ENCODE measurements around the gene FBXL16. TPM values are rescaled to one million over a fixed set of nuclear protein-coding genes. Genes with fewer than 3 reads are reported as not detected.

Gene FBXL16
- total RNA-seq, 1 donor from 2014 or later = 0.13 TPM

- Histone ChIP-seq H2AFZ (replicated peaks) (peak within 1 kb of the TSS; percentile 77), H3K9ac (peak within 1 kb of the TSS; percentile 75), H3K36me3 (peaks cover 2% of the 10 kb centered on the region), H3K79me2 (ENCODE audit: low read depth) (peaks cover 33% of the 10 kb centered on the region), H3K4me1 (peaks cover 18% of the 10 kb centered on the region), H3K4me3 (peak within 1 kb of the TSS; percentile 94), H4K20me1 (ENCODE audit: low read depth) (peaks cover 37% of the 10 kb centered on the region), H3K4me2 (peak within 1 kb of the TSS; percentile 100), H3K27me3 (peaks cover 15% of the 10 kb centered on the region), H3F3A (ENCODE audit: low read depth) (peaks cover 59% of the 10 kb centered on the region), H3K9me3 (ENCODE audit: low read depth) (no peaks in the 10 kb centered on the region), H3K27ac (peak within 1 kb of the TSS; percentile 72)
- Mint-ChIP-seq H3K4me3 (peak within 1 kb of the TSS; percentile 85), H3K36me3 (peaks cover 3% of the 10 kb centered on the region), H3K27me3 (ENCODE audit: insufficient read depth, low read depth) (peaks cover 8% of the 10 kb centered on the region), H3K4me1 (peaks cover 25% of the 10 kb centered on the region), H3K27ac (no peak within 1 kb of the TSS), H3K9me3 (no peaks in the 10 kb centered on the region)
- no peak for TF ChIP-seq CTCF (IDR thresholded peaks at IDR 0.05)
- TF ChIP-seq EZH2 (IDR thresholded peaks at IDR 0.05) = no peak
- TF ChIP-seq EZH2phosphoT487 (IDR thresholded peaks at IDR 0.05) = no peak
- peak; percentile 97 for DNase-seq (ENCODE audit: low spot score)
Observed at GRCh38 chr16:679814-680624, 25.6 kb downstream of the FBXL16 start, which contains the start of gene STUB1. TSS of gene STUB1 (plus strand) at chr16:680410. CDS start at chr16:680526, 116 bp downstream.

- Mint-ChIP-seq H3K4me1 (peaks cover 25% of the 10 kb centered on the region), H3K27me3 (ENCODE audit: insufficient read depth, low read depth) (peaks cover 10% of the 10 kb centered on the region), H3K27ac (no peak overlapping the region), H3K36me3 (peaks cover 3% of the 10 kb centered on the region), H3K4me3 (peak overlapping the region; percentile 84), H3K9me3 (no peaks in the 10 kb centered on the region)
- H3K27me3 ChIP-seq = peaks cover 17% of the 10 kb centered on the region
- H3K4me2 ChIP-seq = peak overlapping the region; percentile 71
- H2AFZ ChIP-seq (replicated peaks) = peak overlapping the region; percentile 65
- no peak overlapping the region for H3K27ac ChIP-seq
- peaks cover 46% of the 10 kb centered on the region for H4K20me1 ChIP-seq (ENCODE audit: low read depth)
- TF ChIP-seq EZH2 (IDR thresholded peaks at IDR 0.05) (no peak), EZH2phosphoT487 (IDR thresholded peaks at IDR 0.05) (no peak), CTCF (IDR thresholded peaks at IDR 0.05) (no peak)
- H3K36me3 ChIP-seq = peaks cover 2% of the 10 kb centered on the region
- DNase-seq (ENCODE audit: low spot score) = peak; percentile 86
- H3K9ac ChIP-seq = no peak overlapping the region
- H3K4me1 ChIP-seq = peaks cover 21% of the 10 kb centered on the region
- peak overlapping the region; percentile 47 for H3K4me3 ChIP-seq
- peaks cover 33% of the 10 kb centered on the region for H3K79me2 ChIP-seq (ENCODE audit: low read depth)
- H3F3A ChIP-seq (ENCODE audit: low read depth) = peaks cover 62% of the 10 kb centered on the region
- no peaks in the 10 kb centered on the region for H3K9me3 ChIP-seq (ENCODE audit: low read depth)
Observed at GRCh38 chr16:678858-679813, 26.5 kb downstream of the FBXL16 start.

- Histone ChIP-seq H3K27ac (no peak overlapping the region), H3K36me3 (peaks cover 2% of the 10 kb centered on the region), H3F3A (ENCODE audit: low read depth) (peaks cover 67% of the 10 kb centered on the region), H3K27me3 (peaks cover 17% of the 10 kb centered on the region), H3K9me3 (ENCODE audit: low read depth) (no peaks in the 10 kb centered on the region), H3K4me2 (no peak overlapping the region), H4K20me1 (ENCODE audit: low read depth) (peaks cover 47% of the 10 kb centered on the region), H3K4me3 (no peak overlapping the region), H2AFZ (replicated peaks) (no peak overlapping the region), H3K9ac (no peak overlapping the region), H3K4me1 (peaks cover 18% of the 10 kb centered on the region), H3K79me2 (ENCODE audit: low read depth) (peaks cover 27% of the 10 kb centered on the region)
- no peak overlapping the region for H3K4me3 Mint-ChIP-seq
- H3K27ac Mint-ChIP-seq = no peak overlapping the region
- peaks cover 10% of the 10 kb centered on the region for H3K27me3 Mint-ChIP-seq (ENCODE audit: insufficient read depth, low read depth)
- H3K36me3 Mint-ChIP-seq = peaks cover 3% of the 10 kb centered on the region
- DNase-seq (ENCODE audit: low spot score) = no peak
- no peaks in the 10 kb centered on the region for H3K9me3 Mint-ChIP-seq
- H3K4me1 Mint-ChIP-seq = peaks cover 25% of the 10 kb centered on the region
- TF ChIP-seq EZH2 (IDR thresholded peaks at IDR 0.05) (no peak), EZH2phosphoT487 (IDR thresholded peaks at IDR 0.05) (no peak), CTCF (IDR thresholded peaks at IDR 0.05) (no peak)
Observed at GRCh38 chr16:678209-678857, 27.3 kb downstream of the FBXL16 start.
